BLaER1 (cell line): Measurements from ENCODE around the gene PIK3R5.

ENCODE experiments used
- H3K27ac ChIP-seq: shearing (Covaris generic); formaldehyde crosslinking; 2 replicates; pipeline ENCODE4 v1.8.1; 2022
- H3K27me3 ChIP-seq: shearing (Covaris generic); formaldehyde crosslinking; 2 replicates; pipeline ENCODE4 v1.8.1; 2022
- H3K36me3 ChIP-seq: shearing (Covaris generic); formaldehyde crosslinking; 2 replicates; pipeline ENCODE4 v1.8.1; 2022
- H3K4me1 ChIP-seq: shearing (Covaris generic); formaldehyde crosslinking; 2 replicates; pipeline ENCODE4 v1.8.1; 2022
- H3K4me2 ChIP-seq: shearing (Covaris generic); formaldehyde crosslinking; 2 replicates; pipeline ENCODE4 v1.8.1; 2022
- H3K4me3 ChIP-seq: shearing (Covaris generic); formaldehyde crosslinking; 2 replicates; pipeline ENCODE4 v1.8.1; 2022
- H3K9ac ChIP-seq: shearing (Covaris generic); formaldehyde crosslinking; 2 replicates; pipeline ENCODE4 v1.8.1; 2022
- H3K9me3 ChIP-seq: shearing (Covaris generic); formaldehyde crosslinking; 2 replicates; pipeline ENCODE4 v1.8.1; 2022
- H4K20me1 ChIP-seq: shearing (Covaris generic); formaldehyde crosslinking; 2 replicates; pipeline ENCODE4 v1.8.1; 2022
- Cebpa-rat ChIP-seq: shearing (Covaris generic); IDR thresholded peaks from 2 replicates; pipeline ENCODE4 v1.8.1; 2022

Gene PIK3R5

GRCh38 chr17:8930649-8931048, 34.9 kb downstream of the PIK3R5 start:
- Histone ChIP-seq H3K9ac (no peak overlapping the region), H3K4me3 (no peak overlapping the region), H3K27ac (no peak overlapping the region), H3K4me2 (no peak overlapping the region), H3K4me1 (peaks cover 9% of the 10 kb centered on the region), H4K20me1 (0 out of 2 replicates have a peak, but pooled peaks cover 12% of the 10 kb centered on the region), H3K27me3 (no peaks in the 10 kb centered on the region), H3K9me3 (peaks cover 63% of the 10 kb centered on the region), H3K36me3 (peaks cover 18% of the 10 kb centered on the region)
- TF ChIP-seq Cebpa-rat = no peak; the same call in 1 of the 2 replicates

DNA sequence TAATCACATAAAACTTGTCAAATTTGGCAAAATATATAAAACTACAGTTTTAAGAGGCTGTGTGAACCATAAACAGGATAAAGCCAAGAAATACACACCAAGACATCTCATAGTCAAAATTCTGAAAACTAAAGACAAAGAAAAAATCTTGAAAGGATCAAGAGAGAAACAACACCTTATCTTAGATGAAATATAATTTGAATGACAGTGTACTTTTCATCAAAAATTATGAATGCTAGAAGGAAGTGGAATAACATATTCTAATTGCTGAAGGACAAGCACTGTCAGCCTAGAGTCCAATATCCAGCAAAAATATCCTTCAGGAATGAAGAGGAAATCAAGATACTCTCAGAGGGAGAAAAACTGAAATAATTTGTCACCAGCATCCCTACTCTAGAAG, 37.2 kb downstream of the PIK3R5 start:
- H3K9ac ChIP-seq = no peak overlapping the region
- no peaks in the 10 kb centered on the region for H3K4me1 ChIP-seq
- no peak overlapping the region for H3K4me3 ChIP-seq
- H4K20me1 ChIP-seq = no peaks in the 10 kb centered on the region
- TF ChIP-seq Cebpa-rat = no peak
- H3K27ac ChIP-seq = no peak overlapping the region
- no peaks in the 10 kb centered on the region for H3K27me3 ChIP-seq
- peaks cover 63% of the 10 kb centered on the region for H3K9me3 ChIP-seq
- H3K4me2 ChIP-seq = no peak overlapping the region
- H3K36me3 ChIP-seq = peaks cover 21% of the 10 kb centered on the region

DNA sequence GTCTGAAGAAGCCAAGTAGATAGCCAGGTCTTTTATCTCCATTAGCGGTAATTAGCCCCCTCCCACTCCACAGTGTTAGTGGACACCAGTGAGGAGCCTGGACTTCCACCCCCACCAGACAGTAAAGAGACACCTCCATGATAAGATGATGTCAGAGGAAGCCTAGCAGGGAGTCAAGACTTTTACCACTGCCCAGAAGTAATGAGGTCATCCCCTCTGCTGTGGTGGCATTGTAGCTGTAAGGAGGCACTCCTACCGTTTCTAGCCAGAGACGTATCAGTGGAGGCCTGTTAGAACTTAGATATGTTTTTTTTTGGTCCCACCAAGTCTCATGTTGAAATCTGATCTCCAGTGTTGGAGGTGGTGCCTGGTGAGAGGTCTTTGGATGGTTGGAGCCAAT, 38.1 kb downstream of the PIK3R5 start:
- Histone ChIP-seq H3K9ac (no peak overlapping the region), H3K4me3 (no peak overlapping the region), H3K27ac (no peak overlapping the region), H3K36me3 (peaks cover 21% of the 10 kb centered on the region), H3K27me3 (no peaks in the 10 kb centered on the region), H4K20me1 (no peaks in the 10 kb centered on the region), H3K9me3 (peaks cover 61% of the 10 kb centered on the region), H3K4me2 (no peak overlapping the region), H3K4me1 (no peaks in the 10 kb centered on the region)
- no peak for TF ChIP-seq Cebpa-rat

DNA sequence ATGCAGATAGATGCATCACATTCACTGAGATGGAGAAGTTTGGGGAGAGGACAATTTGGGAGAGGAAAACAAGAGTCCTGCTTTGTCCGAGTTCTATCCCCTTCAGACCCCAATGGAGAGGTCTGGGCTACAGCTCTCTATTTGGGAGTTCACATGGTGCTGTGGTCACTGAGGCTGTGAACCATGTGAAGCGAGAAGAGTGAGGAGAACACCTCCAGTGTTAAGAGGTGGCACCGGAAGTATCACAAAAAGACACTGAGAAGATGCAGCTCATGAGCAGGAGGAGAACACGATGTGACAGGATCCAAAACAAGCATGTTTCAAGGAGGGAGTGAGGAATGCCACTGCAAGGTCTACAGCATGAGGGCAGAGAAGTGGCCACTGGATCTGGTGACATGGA, 39.7 kb downstream of the PIK3R5 start:
- H4K20me1 ChIP-seq = no peaks in the 10 kb centered on the region
- peaks cover 21% of the 10 kb centered on the region for H3K36me3 ChIP-seq
- no peak overlapping the region for H3K9ac ChIP-seq
- no peak overlapping the region for H3K27ac ChIP-seq
- no peak for TF ChIP-seq Cebpa-rat
- H3K27me3 ChIP-seq = no peaks in the 10 kb centered on the region
- no peaks in the 10 kb centered on the region for H3K4me1 ChIP-seq
- H3K4me2 ChIP-seq = no peak overlapping the region
- H3K4me3 ChIP-seq = no peak overlapping the region
- H3K9me3 ChIP-seq = peaks cover 46% of the 10 kb centered on the region

DNA sequence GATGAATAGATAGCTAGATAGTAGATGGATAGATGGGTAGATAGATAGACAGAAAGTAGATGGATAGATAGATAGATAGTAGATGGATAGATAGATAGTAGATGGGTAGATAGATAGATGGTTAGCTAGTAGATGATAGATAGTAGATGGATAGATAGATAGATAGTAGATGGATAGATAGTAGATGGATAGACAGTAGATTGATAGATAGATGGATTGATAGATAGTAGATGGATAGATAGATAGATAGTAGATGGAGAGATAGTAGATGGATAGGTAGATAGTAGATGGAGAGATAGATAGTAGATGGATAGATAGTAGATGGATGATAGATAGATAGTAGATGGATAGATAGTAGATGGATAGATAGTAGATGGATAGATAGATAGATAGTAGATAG, 40.4 kb downstream of the PIK3R5 start:
- no peaks in the 10 kb centered on the region for H3K27me3 ChIP-seq
- no peak overlapping the region for H3K4me3 ChIP-seq
- H3K9me3 ChIP-seq = peaks cover 44% of the 10 kb centered on the region
- H3K4me2 ChIP-seq = no peak overlapping the region
- peaks cover 21% of the 10 kb centered on the region for H3K36me3 ChIP-seq
- no peak for TF ChIP-seq Cebpa-rat
- H3K9ac ChIP-seq = no peak overlapping the region
- no peaks in the 10 kb centered on the region for H4K20me1 ChIP-seq
- no peaks in the 10 kb centered on the region for H3K4me1 ChIP-seq
- no peak overlapping the region for H3K27ac ChIP-seq

GRCh38 chr17:8924595-8924994, 40.9 kb downstream of the PIK3R5 start:
- no peaks in the 10 kb centered on the region for H3K27me3 ChIP-seq
- no peak overlapping the region for H3K27ac ChIP-seq
- H3K4me3 ChIP-seq = no peak overlapping the region
- H3K36me3 ChIP-seq = peaks cover 21% of the 10 kb centered on the region
- no peaks in the 10 kb centered on the region for H3K4me1 ChIP-seq
- H3K9me3 ChIP-seq = peaks cover 39% of the 10 kb centered on the region
- H3K4me2 ChIP-seq = no peak overlapping the region
- H3K9ac ChIP-seq = no peak overlapping the region
- TF ChIP-seq Cebpa-rat = no peak
- no peaks in the 10 kb centered on the region for H4K20me1 ChIP-seq

DNA sequence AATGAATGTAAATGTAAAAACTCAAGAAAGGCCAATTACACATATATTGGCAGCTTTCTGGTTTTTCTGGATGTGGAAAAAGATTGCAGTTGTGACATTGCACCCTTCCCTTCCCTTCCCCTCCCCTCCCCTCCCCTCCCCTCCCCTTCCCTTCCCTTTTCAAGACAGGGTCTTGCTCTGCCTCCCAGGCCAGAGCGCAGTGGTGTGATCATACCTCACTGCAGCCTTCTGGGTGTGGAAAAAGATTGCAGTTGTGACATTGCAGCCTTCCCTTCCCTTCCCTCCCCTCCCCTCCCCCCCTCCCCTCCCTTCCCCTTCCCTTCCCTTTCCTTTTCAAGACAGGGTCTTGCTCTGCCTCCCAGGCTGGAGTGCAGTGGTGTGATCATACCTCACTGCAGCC, 41.7 kb downstream of the PIK3R5 start:
- Histone ChIP-seq H3K4me2 (no peak overlapping the region), H3K4me1 (no peaks in the 10 kb centered on the region), H3K27ac (no peak overlapping the region), H3K4me3 (no peak overlapping the region), H3K9me3 (peaks cover 31% of the 10 kb centered on the region), H3K36me3 (peaks cover 21% of the 10 kb centered on the region), H3K27me3 (no peaks in the 10 kb centered on the region), H4K20me1 (no peaks in the 10 kb centered on the region), H3K9ac (no peak overlapping the region)
- no peak for TF ChIP-seq Cebpa-rat

- Histone ChIP-seq H4K20me1 (no peaks in the 10 kb centered on the region), H3K9ac (no peak overlapping the region), H3K4me2 (no peak overlapping the region), H3K4me3 (no peak overlapping the region), H3K36me3 (peaks cover 19% of the 10 kb centered on the region), H3K27ac (no peak overlapping the region), H3K9me3 (peaks cover 25% of the 10 kb centered on the region), H3K4me1 (no peaks in the 10 kb centered on the region), H3K27me3 (no peaks in the 10 kb centered on the region)
- no peak for TF ChIP-seq Cebpa-rat
Observed at GRCh38 chr17:8922928-8923327, 42.6 kb downstream of the PIK3R5 start.

GRCh38 chr17:8922451-8922850, 43.1 kb downstream of the PIK3R5 start:
- H4K20me1 ChIP-seq = no peaks in the 10 kb centered on the region
- no peak overlapping the region for H3K27ac ChIP-seq
- no peak overlapping the region for H3K4me3 ChIP-seq
- no peak overlapping the region for H3K9ac ChIP-seq
- peaks cover 25% of the 10 kb centered on the region for H3K9me3 ChIP-seq
- H3K4me1 ChIP-seq = no peaks in the 10 kb centered on the region
- TF ChIP-seq Cebpa-rat = no peak
- no peaks in the 10 kb centered on the region for H3K27me3 ChIP-seq
- H3K4me2 ChIP-seq = no peak overlapping the region
- H3K36me3 ChIP-seq = peaks cover 14% of the 10 kb centered on the region

- Histone ChIP-seq H3K4me2 (no peak overlapping the region), H3K36me3 (0 out of 2 replicates have a peak, but pooled peaks cover 8% of the 10 kb centered on the region), H3K4me3 (no peak overlapping the region), H3K9ac (no peak overlapping the region), H3K4me1 (no peaks in the 10 kb centered on the region), H3K27ac (no peak overlapping the region), H3K9me3 (peaks cover 15% of the 10 kb centered on the region), H4K20me1 (no peaks in the 10 kb centered on the region), H3K27me3 (no peaks in the 10 kb centered on the region)
- TF ChIP-seq Cebpa-rat = no peak
Observed at GRCh38 chr17:8921147-8921546, 44.4 kb downstream of the PIK3R5 start.

DNA sequence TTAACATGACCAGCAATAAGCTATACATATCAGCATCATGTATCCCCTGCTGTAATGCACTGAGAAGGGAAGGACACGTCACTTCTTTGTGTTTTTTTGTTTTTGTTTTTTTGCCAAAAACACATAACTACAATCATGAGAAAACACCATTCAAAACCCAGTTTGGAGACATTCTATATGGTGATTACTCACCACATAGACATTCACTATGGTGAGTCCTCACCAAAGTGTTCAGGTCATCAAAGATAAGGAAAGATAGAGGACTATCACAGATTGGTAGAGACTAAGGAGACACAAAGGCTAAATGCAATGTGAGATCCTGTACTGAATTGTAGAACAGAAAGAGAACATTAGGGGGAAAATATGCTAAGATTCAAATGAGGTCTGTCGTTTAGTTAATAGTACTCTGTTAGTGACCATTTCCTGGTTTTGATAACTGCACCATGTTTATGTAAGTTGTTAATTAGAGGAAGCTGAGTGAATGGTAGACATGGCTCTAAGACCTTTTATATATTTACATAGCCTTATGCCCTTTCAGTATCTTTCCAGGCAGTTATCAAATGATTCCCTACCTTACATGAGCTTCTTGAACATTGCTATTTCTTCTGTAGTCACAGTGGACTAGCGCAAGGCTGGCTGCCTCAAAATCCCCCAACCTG, 46.6 kb downstream of the PIK3R5 start:
- no peak overlapping the region for H3K27ac ChIP-seq
- no peaks in the 10 kb centered on the region for H3K36me3 ChIP-seq
- H3K4me2 ChIP-seq = no peak overlapping the region
- no peaks in the 10 kb centered on the region for H3K4me1 ChIP-seq
- no peak overlapping the region for H3K4me3 ChIP-seq
- H3K9me3 ChIP-seq = peaks cover 10% of the 10 kb centered on the region
- TF ChIP-seq Cebpa-rat = no peak
- H3K27me3 ChIP-seq = no peaks in the 10 kb centered on the region
- 0 out of 2 replicates have a peak, but pooled peaks cover 9% of the 10 kb centered on the region for H4K20me1 ChIP-seq
- no peak overlapping the region for H3K9ac ChIP-seq
